LNCaP clone FGC (cell line): Measurements from ENCODE around the gene OMP.
"Not testable (repeated sequence)": the region's sequence is repeated elsewhere in the genome, so short reads cannot be mapped to it uniquely, and the experiment has no call there.

Experiments
- DNase-seq: peaks from one replicate; pipeline ENCODE4 v3.0.0-alpha.2; 2011; ENCODE audit warnings: low read depth
- H3K4me3 ChIP-seq: 2 replicates; pipeline ENCODE4 v1.5.1; 2011; ENCODE audit warnings: mild to moderate bottlenecking, low read depth, low read length, control low read depth
- TF ChIP-seq, protein P1 (sequence below): IDR thresholded peaks from 2 replicates; pipeline ENCODE4 v1.5.1; 2012; ENCODE audit warnings: mild to moderate bottlenecking; ENCODE audit not compliant: control insufficient read depth, insufficient read depth; ENCODE audit errors: extremely low read depth

OMP gene

DNA sequence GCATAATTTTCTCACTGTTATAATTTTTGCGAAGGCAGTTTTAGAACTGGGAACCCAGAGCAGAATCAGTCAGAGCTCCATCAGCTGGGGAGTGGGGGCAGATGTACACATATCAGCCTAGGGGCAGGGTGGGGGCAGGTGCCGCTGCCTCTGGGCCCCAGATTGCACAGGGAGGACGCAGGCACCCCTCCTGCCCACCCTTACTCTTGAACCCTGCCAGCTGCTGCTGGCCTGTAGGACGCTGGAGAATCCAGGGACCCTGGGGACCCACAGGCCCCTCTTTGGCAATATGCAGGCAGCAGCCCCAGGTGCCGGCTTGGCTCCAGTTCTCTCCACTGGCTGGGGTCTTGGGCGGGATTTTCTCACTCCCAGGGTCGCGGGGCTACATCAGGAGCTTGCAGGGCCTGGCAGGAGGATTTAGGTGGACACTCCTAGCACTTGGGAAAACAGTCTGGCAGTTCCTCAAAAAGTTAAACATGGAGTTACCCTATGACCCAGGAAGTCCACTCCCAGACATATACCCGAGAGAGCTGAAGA, 44.6 kb upstream of the OMP start:
- no peak for DNase-seq
- TF ChIP-seq, protein P1, sequence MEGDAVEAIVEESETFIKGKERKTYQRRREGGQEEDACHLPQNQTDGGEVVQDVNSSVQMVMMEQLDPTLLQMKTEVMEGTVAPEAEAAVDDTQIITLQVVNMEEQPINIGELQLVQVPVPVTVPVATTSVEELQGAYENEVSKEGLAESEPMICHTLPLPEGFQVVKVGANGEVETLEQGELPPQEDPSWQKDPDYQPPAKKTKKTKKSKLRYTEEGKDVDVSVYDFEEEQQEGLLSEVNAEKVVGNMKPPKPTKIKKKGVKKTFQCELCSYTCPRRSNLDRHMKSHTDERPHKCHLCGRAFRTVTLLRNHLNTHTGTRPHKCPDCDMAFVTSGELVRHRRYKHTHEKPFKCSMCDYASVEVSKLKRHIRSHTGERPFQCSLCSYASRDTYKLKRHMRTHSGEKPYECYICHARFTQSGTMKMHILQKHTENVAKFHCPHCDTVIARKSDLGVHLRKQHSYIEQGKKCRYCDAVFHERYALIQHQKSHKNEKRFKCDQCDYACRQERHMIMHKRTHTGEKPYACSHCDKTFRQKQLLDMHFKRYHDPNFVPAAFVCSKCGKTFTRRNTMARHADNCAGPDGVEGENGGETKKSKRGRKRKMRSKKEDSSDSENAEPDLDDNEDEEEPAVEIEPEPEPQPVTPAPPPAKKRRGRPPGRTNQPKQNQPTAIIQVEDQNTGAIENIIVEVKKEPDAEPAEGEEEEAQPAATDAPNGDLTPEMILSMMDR, result no peak
- H3K4me3 ChIP-seq, result no peak overlapping the region

DNA sequence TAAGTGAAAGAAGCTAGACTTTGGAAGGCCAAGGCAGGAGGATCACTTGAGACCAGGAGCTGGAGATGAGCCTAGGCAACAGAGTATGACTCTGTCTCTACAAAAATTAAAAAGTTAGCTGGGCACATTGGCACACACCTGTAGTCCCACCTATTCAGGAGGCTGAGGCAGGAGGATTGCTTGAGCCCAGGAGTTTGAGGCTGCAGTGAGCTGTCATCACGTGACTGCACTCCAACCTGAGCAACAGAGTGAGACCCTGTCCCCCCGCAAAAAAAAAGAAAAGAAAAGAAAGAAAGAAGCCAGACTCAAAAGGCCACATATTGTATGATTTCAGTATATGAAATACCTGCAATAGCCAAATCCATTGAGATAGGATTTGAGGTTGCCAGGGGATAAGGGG, 43.7 kb upstream of the OMP start:
- H3K4me3 ChIP-seq, result no peak overlapping the region
- TF ChIP-seq, protein P1, result no peak
- DNase-seq, result no peak

DNA sequence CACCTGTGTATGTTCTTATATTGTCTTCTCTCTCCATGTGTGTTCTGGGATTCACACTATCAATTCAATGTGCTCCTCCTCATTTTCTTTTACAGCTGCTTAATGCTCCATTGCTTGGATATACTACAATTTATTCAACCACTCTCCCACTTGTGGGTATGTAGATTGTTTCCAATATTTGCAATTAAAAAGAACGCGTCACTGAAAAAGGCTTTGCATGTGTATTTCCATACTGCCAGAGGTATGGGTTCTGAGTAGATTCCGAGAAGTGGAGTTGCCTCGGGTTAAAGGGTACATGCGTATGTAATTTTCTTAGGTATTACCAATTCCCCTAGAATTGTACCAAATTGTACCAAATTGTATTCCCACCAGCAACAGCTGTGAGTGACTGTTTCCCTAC, 42.8 kb upstream of the OMP start:
- DNase-seq, result no peak
- H3K4me3 ChIP-seq, result no peak overlapping the region
- TF ChIP-seq, protein P1, result no peak

DNA sequence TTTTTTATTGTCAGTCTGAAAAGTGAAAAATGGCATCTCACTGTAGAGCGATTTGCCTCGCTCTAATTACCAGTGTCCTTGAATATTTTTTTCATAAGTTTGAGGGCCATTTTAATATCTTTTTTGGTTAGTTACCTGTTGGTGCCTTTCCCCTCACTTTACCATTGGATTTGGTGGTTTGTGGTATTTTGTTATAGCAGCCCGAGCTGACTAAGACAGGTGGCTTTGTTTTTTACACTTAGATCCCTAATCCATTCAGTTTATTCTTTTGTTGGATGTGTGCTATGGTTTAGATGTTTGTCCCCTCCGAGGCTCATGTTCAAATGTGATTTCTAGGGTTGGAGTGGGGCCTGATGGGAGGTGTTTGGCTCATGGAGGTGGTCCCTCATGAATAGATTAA, 42.4 kb upstream of the OMP start:
- no peak overlapping the region for H3K4me3 ChIP-seq
- TF ChIP-seq, protein P1, result no peak
- DNase-seq, result no peak

DNA sequence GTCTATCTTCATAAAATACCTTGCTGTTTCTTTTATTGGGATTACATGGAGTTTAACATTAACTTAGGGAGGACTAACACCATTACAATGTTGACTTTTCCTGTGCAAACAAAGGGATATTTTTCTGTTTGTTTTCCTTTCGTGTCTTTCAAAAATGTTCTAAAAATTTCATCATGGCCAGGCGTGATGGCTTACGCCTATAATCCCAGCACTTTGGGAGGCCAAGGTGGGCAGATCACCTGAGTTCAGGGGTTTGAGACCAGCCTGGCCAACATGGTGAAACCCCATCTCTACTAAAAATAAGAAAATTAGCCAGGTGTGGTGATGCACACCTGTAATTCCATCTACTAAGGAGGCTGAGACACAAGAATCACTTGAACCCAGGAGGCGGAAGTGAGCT, 41.4 kb upstream of the OMP start:
- DNase-seq, result peak; percentile 92
- not testable (repeated sequence) for H3K4me3 ChIP-seq

DNA sequence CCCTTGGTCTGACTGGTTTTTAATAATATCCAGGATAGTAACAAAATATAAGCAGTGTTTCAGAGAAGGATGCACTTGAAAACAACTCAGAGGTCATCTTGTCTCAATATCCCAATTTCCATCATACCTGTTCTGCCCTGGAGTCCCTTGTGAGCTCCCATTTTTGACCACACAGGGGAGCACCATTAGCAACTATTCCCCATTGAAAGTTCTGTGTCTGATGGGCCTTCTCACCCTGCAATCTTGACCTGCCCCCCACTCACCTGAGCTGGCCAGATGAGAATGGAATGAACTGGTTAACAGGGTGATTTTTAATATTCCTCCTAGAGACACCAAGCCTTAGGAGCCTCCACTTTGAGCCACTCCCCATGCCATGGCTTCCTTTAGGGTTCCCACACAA, 39.7 kb upstream of the OMP start:
- no peak overlapping the region for H3K4me3 ChIP-seq
- TF ChIP-seq, protein P1, result no peak
- DNase-seq, result no peak

DNA sequence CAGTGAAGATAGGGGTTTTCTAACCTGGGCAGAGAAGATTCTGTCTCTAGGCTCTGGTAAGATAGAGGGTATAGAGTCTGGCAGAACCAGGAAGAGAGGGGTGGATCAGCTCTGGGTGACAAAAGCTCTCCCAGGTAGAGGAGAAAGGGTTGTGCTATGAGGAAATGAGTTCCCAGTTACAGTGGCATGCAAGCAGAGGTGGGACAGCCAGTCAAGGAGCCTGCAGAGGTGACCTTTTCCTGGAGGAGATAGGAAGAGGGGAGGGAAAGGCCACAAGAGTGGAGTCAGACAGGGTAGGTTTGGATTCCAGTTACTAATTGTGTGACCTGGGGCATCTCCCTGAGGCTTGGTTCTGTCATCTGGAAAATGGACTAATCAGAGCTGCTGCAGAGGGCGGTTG, 39.2 kb upstream of the OMP start:
- no peak for DNase-seq
- TF ChIP-seq, protein P1, result no peak
- no peak overlapping the region for H3K4me3 ChIP-seq

DNA sequence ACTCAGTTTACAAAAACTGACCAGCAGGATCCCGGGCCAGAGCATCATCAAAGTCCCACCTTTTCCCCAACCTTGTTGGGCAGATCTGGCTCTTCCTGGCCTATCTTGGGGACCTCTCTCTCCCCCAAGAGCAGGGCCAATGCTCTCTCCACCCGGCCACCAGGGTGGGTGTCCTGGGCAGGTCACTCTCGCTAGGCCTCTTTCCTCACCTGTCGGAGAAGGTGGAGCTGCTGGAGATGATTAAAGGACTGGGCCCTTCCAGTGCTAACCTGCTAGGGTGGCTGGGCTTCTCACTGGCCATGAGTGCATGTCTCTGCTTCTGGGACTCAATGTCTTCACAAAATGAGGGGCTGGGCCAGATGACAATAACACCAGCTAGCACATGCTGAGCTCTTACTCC, 38.8 kb upstream of the OMP start:
- DNase-seq, result no peak
- TF ChIP-seq, protein P1, result no peak
- no peak overlapping the region for H3K4me3 ChIP-seq
